Breast epithelium (tissue), 4 donors: ENCODE measurements around the gene NCSTN. TPM values are rescaled to one million over a fixed set of nuclear protein-coding genes. Genes with fewer than 3 reads are reported as not detected.

ENCODE experiments used
- DNase-seq, 2 donors: peaks; one replicate each; pipeline ENCODE4 v3.0.0-alpha.2; 2019; ENCODE audit warnings: low spot score in 2 of 2
- H3K27ac ChIP-seq, 2 donors: fragments of 200-600 bp; sonication (generic) in 1 of 2; one replicate each; pipeline ENCODE4 v1.5.1; 2016 to 2019; ENCODE audit warnings: mild to moderate bottlenecking in 1 of 2
- H3K27me3 ChIP-seq, 2 donors: fragments of 200-600 bp; sonication (generic) in 1 of 2; one replicate each; pipeline versions ENCODE4 v1.5.1 to v1.6.0; 2017 to 2019; ENCODE audit warnings: control low read depth in 1 of 2, mild to moderate bottlenecking in 1 of 2
- H3K36me3 ChIP-seq: fragments of 200-600 bp; one replicate; pipeline ENCODE4 v1.5.1; 2019
- H3K4me1 ChIP-seq, 2 donors: fragments of 200-600 bp; sonication (generic); one replicate each; pipeline ENCODE4 v1.5.1; 2016 to 2019; ENCODE audit warnings: control low read depth in 1 of 2
- H3K4me3 ChIP-seq, 3 donors: fragments of 200-600 bp; sonication (generic); 1 replicate in 2 of 3; 2 replicates in 1 of 3; pipeline ENCODE4 v1.5.1; 2016 to 2019; ENCODE audit warnings: mild to moderate bottlenecking in 3 of 3, moderate library complexity in 2 of 3
- H3K9me3 ChIP-seq, 2 donors: fragments of 200-600 bp; sonication (generic) in 1 of 2; one replicate each; pipeline ENCODE4 v1.5.1; 2016 to 2019; ENCODE audit warnings: control low read depth in 1 of 2
- CTCF ChIP-seq, 3 donors: fragments of 450-650 bp; IDR thresholded peaks; one replicate each; pipeline ENCODE4 v1.5.1; 2016 to 2017; ENCODE audit warnings: antibody characterized with exemption in 3 of 3, mild to moderate bottlenecking in 3 of 3, moderate library complexity in 3 of 3
- POLR2A ChIP-seq: fragments of 450-650 bp; IDR thresholded peaks from one replicate; pipeline ENCODE4 v1.6.1; 2016; ENCODE audit warnings: antibody characterized with exemption, mild to moderate bottlenecking, moderate library complexity
- POLR2AphosphoS5 ChIP-seq, 3 donors: sonication (generic); formaldehyde crosslinking; IDR thresholded peaks; one replicate each; pipeline ENCODE4 v1.6.1; 2017; ENCODE audit warnings: antibody characterized with exemption in 3 of 3
- intact Hi-C: fragments of 100-400 bp; cut with DNase I; formaldehyde crosslinking; loops from one replicate; pipeline ENCODE4 v1.15.1; 2023; ENCODE audit warnings: low total_unique reads
- total RNA-seq, 3 donors: library from RNA; depleted of rRNA; stranded (reverse); fragments of >200 nt; gene quantifications; one replicate each; pipeline ENCODE4 v1.1.0, GENCODE V29; 2016

Gene NCSTN
- total RNA-seq, 3 donors from 2014 or later = 66.4 to 83.5 (median 76.0) TPM

GRCh38 chr1:160346463-160346862 is 3.3 kb downstream of the NCSTN start:
- H3K27me3 ChIP-seq = no peaks in the 10 kb centered on the region
- TF ChIP-seq POLR2A = no peak
- TF ChIP-seq CTCF (IDR thresholded peaks at IDR 0.05) = no peak
- TF ChIP-seq POLR2AphosphoS5 (IDR thresholded peaks at IDR 0.05) = no peak
- intact Hi-C loops = no loop called here
- no peaks in the 10 kb centered on the region for H3K9me3 ChIP-seq
- DNase-seq = no peak
- peaks cover 0 to 11% of the 10 kb centered on the region in 2 donors for H3K4me1 ChIP-seq
- H3K36me3 ChIP-seq = no peaks in the 10 kb centered on the region
- H3K4me3 ChIP-seq = no peak overlapping the region
- H3K27ac ChIP-seq = no peak overlapping the region

GRCh38 chr1:160346958-160347357 is 3.8 kb downstream of the NCSTN start:
- no peaks in the 10 kb centered on the region for H3K9me3 ChIP-seq
- no peaks in the 10 kb centered on the region for H3K27me3 ChIP-seq
- intact Hi-C loops = no loop called here
- TF ChIP-seq CTCF (IDR thresholded peaks at IDR 0.05) = no peak
- TF ChIP-seq POLR2AphosphoS5 (IDR thresholded peaks at IDR 0.05) = no peak
- no peak for TF ChIP-seq POLR2A
- H3K4me1 ChIP-seq = peaks cover 0 to 6% of the 10 kb centered on the region in 2 donors
- DNase-seq = no peak
- H3K36me3 ChIP-seq = no peaks in the 10 kb centered on the region
- H3K4me3 ChIP-seq = no peak overlapping the region
- H3K27ac ChIP-seq = no peak overlapping the region

- peaks cover 29% of the 10 kb centered on the region for H3K36me3 ChIP-seq
- TF ChIP-seq POLR2AphosphoS5 (IDR thresholded peaks at IDR 0.05) = no peak
- H3K4me1 ChIP-seq = no peaks in the 10 kb centered on the region
- intact Hi-C loops = no loop called here
- no peaks in the 10 kb centered on the region for H3K27me3 ChIP-seq
- H3K4me3 ChIP-seq = no peak overlapping the region
- H3K9me3 ChIP-seq = no peaks in the 10 kb centered on the region
- no peak for DNase-seq
- no peak overlapping the region for H3K27ac ChIP-seq
Measured at GRCh38 chr1:160351629-160352028, 8.4 kb downstream of the NCSTN start.

GRCh38 chr1:160352555-160352954 is 9.4 kb downstream of the NCSTN start:
- Histone ChIP-seq H3K9me3 (no peaks in the 10 kb centered on the region), H3K4me3 (no peak overlapping the region), H3K27ac (no peak overlapping the region), H3K4me1 (no peaks in the 10 kb centered on the region), H3K36me3 (peaks cover 37% of the 10 kb centered on the region), H3K27me3 (no peaks in the 10 kb centered on the region)
- no peak for DNase-seq
- no peak for TF ChIP-seq POLR2A
- no peak for TF ChIP-seq CTCF (IDR thresholded peaks at IDR 0.05)
- TF ChIP-seq POLR2AphosphoS5 (IDR thresholded peaks at IDR 0.05) = no peak
- intact Hi-C loops = no loop called here

- no peak overlapping the region for H3K4me3 ChIP-seq
- no peaks in the 10 kb centered on the region for H3K27me3 ChIP-seq
- intact Hi-C loops = no loop called here
- H3K36me3 ChIP-seq = peaks cover 37% of the 10 kb centered on the region
- H3K4me1 ChIP-seq = no peaks in the 10 kb centered on the region
- no peaks in the 10 kb centered on the region for H3K9me3 ChIP-seq
- DNase-seq = no peak
- H3K27ac ChIP-seq = no peak overlapping the region
- TF ChIP-seq POLR2AphosphoS5 (IDR thresholded peaks at IDR 0.05) = no peak
- TF ChIP-seq POLR2A = no peak
- TF ChIP-seq CTCF (IDR thresholded peaks at IDR 0.05) = no peak
Measured at GRCh38 chr1:160353223-160353622, 10.0 kb downstream of the NCSTN start.
